Measurements from ENCODE around the gene HSPB1. TPM values are rescaled to one million over a fixed set of nuclear protein-coding genes. Genes with fewer than 3 reads are reported as not detected.
"Not testable (repeated sequence)": the region's sequence is repeated elsewhere in the genome, so short reads cannot be mapped to it uniquely, and the experiment has no call there.

Gene HSPB1
- total RNA-seq, 1 experiment from 2014 or later = 202 TPM

DNA sequence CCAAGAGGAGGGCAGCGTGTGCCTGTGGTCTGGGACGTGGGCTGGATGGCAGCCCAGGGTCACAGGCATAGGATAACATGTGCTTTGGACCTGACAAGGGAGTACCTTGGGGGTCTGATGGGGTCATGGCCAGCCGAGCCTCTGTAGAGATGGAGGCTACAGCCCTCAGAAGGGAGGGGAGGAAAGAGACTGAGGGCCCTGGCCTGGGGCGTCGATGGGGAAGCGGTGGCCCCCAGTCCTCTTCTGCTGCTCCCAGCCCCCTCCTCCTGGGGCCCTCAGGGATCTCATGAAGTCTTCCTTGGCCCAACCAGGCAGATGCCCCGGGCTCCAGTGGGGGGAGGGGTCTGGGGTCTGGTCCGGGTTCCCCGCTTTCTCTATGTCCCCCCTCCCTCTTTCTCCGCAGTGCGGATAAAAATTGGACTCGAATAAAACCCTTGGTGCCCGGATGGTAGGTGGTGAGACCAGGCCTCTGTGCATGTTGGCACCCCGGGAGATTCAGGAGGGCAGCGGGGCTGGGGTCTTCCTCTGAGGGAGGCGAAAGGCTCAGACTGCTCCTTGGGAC, 15.6 kb upstream of the HSPB1 start (continued):
- TF ChIP-seq FOXP1 (CRISPR knock-in tag; IDR thresholded peaks at IDR 0.05; ENCODE audit: borderline replicate concordance) = no peak
- no peak for TF ChIP-seq SP1 (CRISPR knock-in tag; conservative IDR thresholded peaks at IDR 0.05)
- TF ChIP-seq, protein P1, sequence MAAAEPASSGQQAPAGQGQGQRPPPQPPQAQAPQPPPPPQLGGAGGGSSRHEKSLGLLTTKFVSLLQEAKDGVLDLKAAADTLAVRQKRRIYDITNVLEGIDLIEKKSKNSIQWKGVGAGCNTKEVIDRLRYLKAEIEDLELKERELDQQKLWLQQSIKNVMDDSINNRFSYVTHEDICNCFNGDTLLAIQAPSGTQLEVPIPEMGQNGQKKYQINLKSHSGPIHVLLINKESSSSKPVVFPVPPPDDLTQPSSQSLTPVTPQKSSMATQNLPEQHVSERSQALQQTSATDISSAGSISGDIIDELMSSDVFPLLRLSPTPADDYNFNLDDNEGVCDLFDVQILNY (CRISPR knock-in tag; IDR thresholded peaks at IDR 0.05) = no peak
- no peak for TF ChIP-seq NFYB (CRISPR knock-in tag; conservative IDR thresholded peaks at IDR 0.05; ENCODE audit: low read depth)
- TF ChIP-seq OVOL2 (CRISPR knock-in tag; IDR thresholded peaks at IDR 0.05; ENCODE audit: borderline replicate concordance) = no peak
- TF ChIP-seq CBFB (CRISPR knock-in tag; IDR thresholded peaks at IDR 0.05; ENCODE audit: low read depth) = no peak
- TF ChIP-seq ESRRA (CRISPR knock-in tag; IDR thresholded peaks at IDR 0.05; ENCODE audit: borderline replicate concordance) = no peak

- not testable (repeated sequence) for DNase-seq (ENCODE audit: low spot score); H3K36me3 Mint-ChIP-seq; H3K4me3 Mint-ChIP-seq; H3K9me3 Mint-ChIP-seq; ATAC-seq; H3K27me3 Mint-ChIP-seq (ENCODE audit: low read depth)
- H3K4me1 Mint-ChIP-seq = peaks cover 39% of the 10 kb centered on the region
- POLR2A ChIA-PET = interaction anchor here (0.7 to 1.6 kb wide), 4 partner anchors 12 to 124 kb away, joined by 3 to 8 read pairs (median 4); no protein-coding TSS in a partner anchor
- H3K27ac Mint-ChIP-seq = peak overlapping the region; percentile 28; the same call in 1 of the 2 replicates
- CTCF ChIA-PET = interaction anchor here (0.5 to 4.1 kb wide), 18 partner anchors 8 to 243 kb away, joined by 3 to 90 read pairs (median 8); partner anchors contain the start of genes HSPB1, MDH2, SRRM3 and STYXL1
- peak; percentile 87 for TF ChIP-seq ZNF121 (CRISPR knock-in tag; IDR thresholded peaks at IDR 0.05)
These were observed 11.6 kb upstream of the HSPB1 start for GRCh38 chr7:76290847-76291350.

DNA sequence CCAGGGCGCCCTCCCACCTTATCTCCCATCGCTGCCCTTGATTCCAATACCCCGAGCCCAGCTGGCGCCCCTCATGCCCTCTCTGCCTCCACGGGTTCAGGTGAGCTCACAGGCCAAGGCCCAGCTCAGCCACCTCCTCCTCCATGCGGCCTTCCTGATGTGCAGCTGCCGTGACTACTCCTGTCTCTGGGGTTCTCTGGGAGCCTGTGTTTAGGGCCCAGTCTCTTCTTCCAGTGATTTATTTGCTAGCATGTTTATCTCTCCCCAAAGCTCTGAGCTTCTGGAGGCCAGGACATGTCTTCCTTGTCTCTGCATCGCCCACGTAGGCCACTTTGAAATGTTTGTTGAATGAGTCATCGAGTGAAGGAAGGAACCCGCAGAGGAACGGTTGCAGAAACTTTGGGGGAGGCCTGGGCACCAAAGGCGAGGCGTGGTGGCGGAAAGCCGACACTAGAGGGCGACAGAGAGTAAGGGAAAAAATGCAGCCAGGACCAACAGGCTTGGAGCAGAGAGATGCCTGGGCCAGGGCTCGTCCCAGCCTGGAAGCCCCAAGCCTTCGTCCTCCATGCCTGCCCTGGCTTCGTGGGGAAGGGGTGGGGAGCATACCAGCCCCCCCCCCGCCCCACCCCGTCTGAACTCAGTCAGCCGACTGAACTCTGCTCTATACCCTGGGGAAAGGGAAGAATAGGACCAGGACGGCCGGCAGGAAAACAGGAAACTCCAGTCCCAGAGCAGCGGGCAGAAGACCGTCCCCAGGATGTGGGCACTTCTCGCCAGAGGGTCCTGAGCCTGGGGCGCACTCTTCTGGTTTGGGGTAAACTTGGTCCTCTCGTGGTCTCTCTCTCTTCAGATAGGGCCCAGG, 10.9 kb upstream of the HSPB1 start:
- DNase-seq (ENCODE audit: low spot score) = peak; percentile 93
- H3K36me3 Mint-ChIP-seq = no peaks in the 10 kb centered on the region
- CTCF ChIA-PET = interaction anchor here (0.5 to 4.1 kb wide), 20 partner anchors 9 to 244 kb away, joined by 3 to 90 read pairs (median 8); partner anchors contain the start of genes HSPB1, MDH2, SRRM3 and STYXL1
- no peaks in the 10 kb centered on the region for H3K9me3 Mint-ChIP-seq
- H3K4me1 Mint-ChIP-seq = peaks cover 39% of the 10 kb centered on the region
- H3K4me3 Mint-ChIP-seq = no peak overlapping the region
- peak; percentile 79 for ATAC-seq
- H3K27ac Mint-ChIP-seq = peak overlapping the region; percentile 96
- POLR2A ChIA-PET = interaction anchor here (0.6 to 1.6 kb wide), 6 partner anchors 12 to 125 kb away, joined by 3 to 9 read pairs (median 4); no protein-coding TSS in a partner anchor
- H3K27me3 Mint-ChIP-seq (ENCODE audit: low read depth) = peaks cover 3% of the 10 kb centered on the region
- TF ChIP-seq STAT6 (CRISPR knock-in tag; conservative IDR thresholded peaks at IDR 0.05; ENCODE audit: low read depth) (no peak), JAZF1 (CRISPR knock-in tag; IDR thresholded peaks at IDR 0.05) (no peak), ETV6 (CRISPR knock-in tag; IDR thresholded peaks at IDR 0.05) (0 out of 2 replicates have a peak, but pooled peaks have one; percentile 55), MXD4 (CRISPR knock-in tag; IDR thresholded peaks at IDR 0.05; ENCODE audit: borderline replicate concordance) (no peak), ZSCAN18 (CRISPR knock-in tag; IDR thresholded peaks at IDR 0.05) (no peak), KAT7 (CRISPR knock-in tag; IDR thresholded peaks at IDR 0.05; ENCODE audit: borderline replicate concordance) (no peak), FOXP1 (CRISPR knock-in tag; IDR thresholded peaks at IDR 0.05; ENCODE audit: borderline replicate concordance) (no peak), SMAD3 (CRISPR knock-in tag; IDR thresholded peaks at IDR 0.05; ENCODE audit: borderline replicate concordance) (no peak), SP1 (CRISPR knock-in tag; conservative IDR thresholded peaks at IDR 0.05) (peak; percentile 49; the same call in 1 of the 2 replicates)
- TF ChIP-seq, protein P2, sequence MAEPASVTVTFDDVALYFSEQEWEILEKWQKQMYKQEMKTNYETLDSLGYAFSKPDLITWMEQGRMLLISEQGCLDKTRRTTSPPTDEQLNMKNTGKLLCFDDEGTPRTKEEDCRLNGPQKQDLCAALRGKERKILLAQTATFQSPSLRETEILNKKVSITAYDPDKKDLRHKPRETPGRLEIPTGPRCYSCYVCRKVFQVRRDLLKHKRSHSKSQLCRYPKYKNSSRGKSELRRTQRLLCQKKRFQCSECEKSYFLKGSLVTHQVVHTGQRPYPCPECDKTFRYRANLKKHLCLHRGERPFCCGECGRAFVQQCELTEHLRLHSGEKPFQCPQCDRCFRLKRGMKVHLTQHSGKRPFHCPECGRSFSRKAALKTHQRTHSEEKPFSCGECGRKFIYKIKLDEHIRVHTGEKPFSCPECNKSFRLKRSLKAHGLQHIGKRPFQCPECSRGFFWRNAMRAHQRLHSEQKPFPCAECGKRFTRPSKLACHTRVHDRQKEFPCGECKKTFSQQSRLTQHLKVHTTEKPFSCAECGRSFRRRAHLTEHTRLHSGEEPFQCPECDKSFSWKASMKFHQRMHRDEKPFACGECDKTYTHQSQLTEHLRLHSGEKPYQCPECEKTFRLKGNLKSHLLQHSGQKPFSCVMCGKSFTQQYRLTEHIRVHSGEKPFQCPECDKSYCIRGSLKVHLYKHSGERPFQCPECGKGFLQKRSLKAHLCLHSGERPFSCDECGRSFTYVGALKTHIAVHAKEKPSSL (CRISPR knock-in tag; conservative IDR thresholded peaks at IDR 0.05) = no peak
- TF ChIP-seq, protein P3, sequence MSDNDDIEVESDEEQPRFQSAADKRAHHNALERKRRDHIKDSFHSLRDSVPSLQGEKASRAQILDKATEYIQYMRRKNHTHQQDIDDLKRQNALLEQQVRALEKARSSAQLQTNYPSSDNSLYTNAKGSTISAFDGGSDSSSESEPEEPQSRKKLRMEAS (CRISPR knock-in tag; IDR thresholded peaks at IDR 0.05) = peak; percentile 65; the same call in 1 of the 2 replicates
- TF ChIP-seq, protein P4, sequence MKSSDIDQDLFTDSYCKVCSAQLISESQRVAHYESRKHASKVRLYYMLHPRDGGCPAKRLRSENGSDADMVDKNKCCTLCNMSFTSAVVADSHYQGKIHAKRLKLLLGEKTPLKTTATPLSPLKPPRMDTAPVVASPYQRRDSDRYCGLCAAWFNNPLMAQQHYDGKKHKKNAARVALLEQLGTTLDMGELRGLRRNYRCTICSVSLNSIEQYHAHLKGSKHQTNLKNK (CRISPR knock-in tag; IDR thresholded peaks at IDR 0.05) = no peak

All from WTC11 (cell line).